GM23248 (cell line): ENCODE results near the gene SIAH2.

ENCODE experiments used
- EZH2 ChIP-seq: fragments of 200-600 bp; sonication (generic); IDR thresholded peaks from 2 replicates; pipeline ENCODE4 v1.6.1; 2018; ENCODE audit warnings: antibody characterized with exemption, mild to moderate bottlenecking; ENCODE audit not compliant: insufficient read depth, poor library complexity, severe bottlenecking
- EZH2phosphoT487 ChIP-seq: fragments of 200-600 bp; sonication (generic); IDR thresholded peaks from 2 replicates; pipeline ENCODE4 v1.6.1; 2018; ENCODE audit warnings: antibody characterized with exemption, moderate library complexity, mild to moderate bottlenecking, low read depth; ENCODE audit not compliant: insufficient read depth

- no peak for TF ChIP-seq EZH2
- TF ChIP-seq EZH2phosphoT487, result no peak
Observed at GRCh38 chr3:150744041-150744918, 18.7 kb downstream of the SIAH2 start.
